Endothelial cell of umbilical vein (primary cell): ENCODE measurements around the gene NFX1.

Experiments used
- CTCF ChIP-seq, 2 donors: IDR thresholded peaks; 1 replicate in 1 of 2; 2 replicates in 1 of 2; pipeline ENCODE4 v1.5.1; 2011; ENCODE audit warnings: low read length in 2 of 2, mild to moderate bottlenecking in 2 of 2, moderate library complexity in 2 of 2, control low read depth in 1 of 2, inconsistent platforms in 1 of 2, low read depth in 1 of 2; ENCODE audit not compliant: insufficient read depth in 1 of 2; ENCODE audit errors: extremely low read depth in 1 of 2
- EZH2 ChIP-seq: IDR thresholded peaks from 2 replicates; pipeline ENCODE4 v1.6.1; 2012; ENCODE audit warnings: borderline replicate concordance, low read depth, mild to moderate bottlenecking, moderate library complexity, low read length, inconsistent platforms; ENCODE audit not compliant: severe bottlenecking
- FOS ChIP-seq: IDR thresholded peaks from 2 replicates; pipeline ENCODE4 v1.6.1; 2011; ENCODE audit warnings: mild to moderate bottlenecking, low read length, moderate library complexity, borderline replicate concordance; ENCODE audit not compliant: insufficient read depth
- GATA2 ChIP-seq: IDR thresholded peaks from 2 replicates; pipeline ENCODE4 v1.7.0; 2011; ENCODE audit warnings: low read depth, mild to moderate bottlenecking, moderate library complexity, mixed read lengths, low read length; ENCODE audit not compliant: insufficient read length, insufficient read depth
- JUN ChIP-seq: IDR thresholded peaks from 2 replicates; pipeline ENCODE4 v1.6.1; 2011; ENCODE audit warnings: borderline replicate concordance, low read depth; ENCODE audit not compliant: insufficient read length, insufficient read depth
- MYC ChIP-seq: IDR thresholded peaks from one replicate; pipeline ENCODE4 v1.6.1; 2011; ENCODE audit warnings: mild to moderate bottlenecking, low read depth, low read length
- POLR2A ChIP-seq: IDR thresholded peaks from 2 replicates; pipeline ENCODE4 v1.6.1; 2012; ENCODE audit warnings: low read depth, mild to moderate bottlenecking, control low read depth, low read length
- POLR2AphosphoS5 ChIP-seq: IDR thresholded peaks from 2 replicates; pipeline ENCODE4 v1.6.1; 2012; ENCODE audit warnings: low read depth, mild to moderate bottlenecking, control low read depth, low read length, moderate library complexity; ENCODE audit not compliant: insufficient read depth
- TF ChIP-seq, protein P1 (sequence below): IDR thresholded peaks from 2 replicates; pipeline ENCODE4 v1.6.1; 2011; ENCODE audit not compliant: insufficient read depth, insufficient read length

GRCh38 chr9:33315371-33315770, 25.1 kb downstream of the NFX1 start:
- TF ChIP-seq JUN (no peak), CTCF (IDR thresholded peaks at IDR 0.05; ENCODE audit: extremely low read depth in 1 of 2, insufficient read depth in 1 of 2, low read depth in 1 of 2, low read length in 2 of 2) (no peak), POLR2A (no peak), POLR2AphosphoS5 (no peak), EZH2 (no peak), GATA2 (no peak), FOS (no peak), MYC (no peak)
- TF ChIP-seq, protein P1, sequence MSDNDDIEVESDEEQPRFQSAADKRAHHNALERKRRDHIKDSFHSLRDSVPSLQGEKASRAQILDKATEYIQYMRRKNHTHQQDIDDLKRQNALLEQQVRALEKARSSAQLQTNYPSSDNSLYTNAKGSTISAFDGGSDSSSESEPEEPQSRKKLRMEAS, result no peak
